ENCODE data around the gene PCBP3. TPM values are rescaled to one million over a fixed set of nuclear protein-coding genes. Genes with fewer than 3 reads are reported as not detected.

PCBP3 gene
- total and polyA plus RNA-seq, 2 donors (not counting 3 experiments of a cell fraction or from before 2014, with no cell fraction given) = 0.06 to 1.1 TPM

DNA sequence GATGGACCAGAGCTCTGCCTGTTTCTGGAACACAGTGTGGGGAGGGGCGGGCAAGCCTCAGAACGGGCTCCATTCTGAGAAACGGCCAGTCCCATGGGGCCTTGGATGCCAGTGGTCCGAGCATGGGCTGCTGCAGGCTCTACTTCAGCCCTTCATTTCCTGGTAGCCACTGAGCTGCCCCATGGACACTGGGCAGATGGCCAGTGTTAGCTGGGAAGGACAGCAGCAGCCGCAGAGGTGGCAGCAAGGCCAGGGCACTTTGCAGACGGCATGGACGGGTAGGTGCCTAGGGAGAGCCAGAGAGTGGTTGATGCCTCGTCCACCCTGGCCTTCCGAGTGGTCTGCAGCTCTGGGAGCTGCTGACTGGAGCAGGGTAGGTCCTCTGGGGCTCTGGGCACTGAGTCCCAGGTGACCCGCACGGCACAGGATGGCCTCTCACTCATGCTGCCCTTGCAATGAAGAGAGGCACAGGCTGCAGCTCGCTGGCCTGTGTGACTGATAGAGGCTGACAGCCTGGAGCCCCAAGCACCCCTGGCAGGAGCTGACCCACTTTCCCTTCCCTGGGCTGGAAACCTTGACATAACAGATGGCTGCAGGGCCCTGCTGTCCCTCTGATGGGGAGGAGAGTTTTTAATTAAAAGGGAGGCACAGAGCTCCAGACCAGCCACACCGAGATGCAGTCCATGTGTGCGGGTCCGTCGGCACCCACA, 250.4 kb downstream of the PCBP3 start:
- Histone ChIP-seq H3K4me2 (ENCODE audit: insufficient read depth, low read length) (no peak overlapping the region), H3K9me3 (replicated peaks; ENCODE audit: control insufficient read depth, insufficient read depth, low read length) (no peaks in the 10 kb centered on the region), H3K4me1 (ENCODE audit: control insufficient read depth, extremely low read depth, insufficient read depth, low read length) (no peaks in the 10 kb centered on the region), H2AFZ (ENCODE audit: low read depth, low read length) (no peak overlapping the region), H3K9ac (replicated peaks; ENCODE audit: extremely low read depth, insufficient read depth, low read length) (no peak overlapping the region), H3K27me3 (ENCODE audit: control insufficient read depth in 2 of 2, insufficient read depth in 2 of 2, low read length in 2 of 2) (peaks cover 2 to 5% of the 10 kb centered on the region in 2 experiments), H3K79me2 (ENCODE audit: control insufficient read depth, insufficient read depth, low read length) (no peaks in the 10 kb centered on the region), H3K9me1 (replicated peaks; ENCODE audit: control insufficient read depth, extremely low read depth, insufficient read depth, low read length) (no peaks in the 10 kb centered on the region), H3K36me3 (ENCODE audit: control insufficient read depth in 2 of 2, extremely low read depth in 1 of 2, insufficient read depth in 2 of 2, low read length in 2 of 2) (no peaks in the 10 kb centered on the region), H4K20me1 (replicated peaks; ENCODE audit: control insufficient read depth, extremely low read depth, insufficient read depth, low read length) (no peaks in the 10 kb centered on the region), H3K4me3 (replicated peaks in 1 of 3; ENCODE audit: insufficient read depth in 1 of 3, low read depth in 1 of 3, low read length in 3 of 3) (no peak overlapping the region), H3K27ac (ENCODE audit: insufficient read depth, low read depth, low read length) (no peak overlapping the region)
- DNase-seq (ENCODE audit: low read depth, low spot score) (no peak), FAIRE-seq (no peak)
- ChIA-PET CTCF (interaction anchor here (1.3 kb wide), 1 partner anchor 14 kb away, joined by 3 read pairs; no protein-coding TSS in a partner anchor), POLR2A (no interaction called here)
- TF ChIP-seq FOS (IDR thresholded peaks at IDR 0.05; ENCODE audit: borderline replicate concordance, insufficient read depth, low read length) = no peak
- no peak for TF ChIP-seq MYC (IDR thresholded peaks at IDR 0.05; ENCODE audit: low read depth, low read length)
- TF ChIP-seq, protein P1, sequence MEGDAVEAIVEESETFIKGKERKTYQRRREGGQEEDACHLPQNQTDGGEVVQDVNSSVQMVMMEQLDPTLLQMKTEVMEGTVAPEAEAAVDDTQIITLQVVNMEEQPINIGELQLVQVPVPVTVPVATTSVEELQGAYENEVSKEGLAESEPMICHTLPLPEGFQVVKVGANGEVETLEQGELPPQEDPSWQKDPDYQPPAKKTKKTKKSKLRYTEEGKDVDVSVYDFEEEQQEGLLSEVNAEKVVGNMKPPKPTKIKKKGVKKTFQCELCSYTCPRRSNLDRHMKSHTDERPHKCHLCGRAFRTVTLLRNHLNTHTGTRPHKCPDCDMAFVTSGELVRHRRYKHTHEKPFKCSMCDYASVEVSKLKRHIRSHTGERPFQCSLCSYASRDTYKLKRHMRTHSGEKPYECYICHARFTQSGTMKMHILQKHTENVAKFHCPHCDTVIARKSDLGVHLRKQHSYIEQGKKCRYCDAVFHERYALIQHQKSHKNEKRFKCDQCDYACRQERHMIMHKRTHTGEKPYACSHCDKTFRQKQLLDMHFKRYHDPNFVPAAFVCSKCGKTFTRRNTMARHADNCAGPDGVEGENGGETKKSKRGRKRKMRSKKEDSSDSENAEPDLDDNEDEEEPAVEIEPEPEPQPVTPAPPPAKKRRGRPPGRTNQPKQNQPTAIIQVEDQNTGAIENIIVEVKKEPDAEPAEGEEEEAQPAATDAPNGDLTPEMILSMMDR (IDR thresholded peaks at IDR 0.05; ENCODE audit: extremely low read depth in 1 of 2, insufficient read depth in 1 of 2, low read depth in 1 of 2, low read length in 2 of 2) = no peak
- TF ChIP-seq EZH2 (IDR thresholded peaks at IDR 0.05; ENCODE audit: borderline replicate concordance, low read depth, low read length, severe bottlenecking) = no peak
- no peak for TF ChIP-seq GATA2 (IDR thresholded peaks at IDR 0.05; ENCODE audit: insufficient read depth, insufficient read length, low read depth, low read length)
- TF ChIP-seq JUN (IDR thresholded peaks at IDR 0.05; ENCODE audit: borderline replicate concordance, insufficient read depth, insufficient read length, low read depth) = no peak
- TF ChIP-seq, protein P2, sequence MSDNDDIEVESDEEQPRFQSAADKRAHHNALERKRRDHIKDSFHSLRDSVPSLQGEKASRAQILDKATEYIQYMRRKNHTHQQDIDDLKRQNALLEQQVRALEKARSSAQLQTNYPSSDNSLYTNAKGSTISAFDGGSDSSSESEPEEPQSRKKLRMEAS (IDR thresholded peaks at IDR 0.05; ENCODE audit: insufficient read depth, insufficient read length) = no peak
- no peak for TF ChIP-seq POLR2A (IDR thresholded peaks at IDR 0.05; ENCODE audit: low read depth, low read length)
- no peak for TF ChIP-seq POLR2AphosphoS5 (IDR thresholded peaks at IDR 0.05; ENCODE audit: insufficient read depth, low read depth, low read length)
- dilution Hi-C loops (cut with MboI; ENCODE audit: extremely low pct_ligation_motif_present, low sequenced_read_pairs) (no loop called here), intact Hi-C loops (cut with micrococcal nuclease) (no loop called here)
- no TSS peak for BruUV-seq (replicated peaks)

Measured in endothelial cell of umbilical vein (primary cell).